GM12872 (cell line): ENCODE data around the gene ATP6V1D.

Experiments
- TF ChIP-seq, protein P1 (sequence below): IDR thresholded peaks from 3 replicates; pipeline ENCODE4 v1.5.1; 2011; ENCODE audit warnings: low read depth, mild to moderate bottlenecking, low read length, moderate library complexity; ENCODE audit not compliant: insufficient read depth

Gene ATP6V1D

DNA sequence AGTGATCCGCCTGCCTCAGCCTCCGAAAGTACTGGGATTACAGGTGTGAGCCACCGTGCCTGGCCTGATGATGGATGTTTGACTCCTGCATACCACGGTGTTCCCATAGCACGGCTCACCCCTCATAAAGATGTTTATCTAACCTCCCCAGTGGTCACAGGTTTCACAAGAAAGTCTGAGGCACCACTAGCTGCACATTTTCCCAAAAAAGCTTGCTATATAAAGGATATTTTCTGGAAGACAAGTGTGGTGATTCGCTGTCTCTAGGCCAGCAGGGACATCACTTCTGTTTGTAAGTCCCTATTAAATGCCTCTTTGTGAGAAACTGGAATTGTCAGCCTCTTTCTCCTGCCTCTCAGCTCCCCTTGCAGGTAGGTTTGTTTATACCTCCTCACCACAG is 34.1 kb upstream of the ATP6V1D start:
- TF ChIP-seq, protein P1, sequence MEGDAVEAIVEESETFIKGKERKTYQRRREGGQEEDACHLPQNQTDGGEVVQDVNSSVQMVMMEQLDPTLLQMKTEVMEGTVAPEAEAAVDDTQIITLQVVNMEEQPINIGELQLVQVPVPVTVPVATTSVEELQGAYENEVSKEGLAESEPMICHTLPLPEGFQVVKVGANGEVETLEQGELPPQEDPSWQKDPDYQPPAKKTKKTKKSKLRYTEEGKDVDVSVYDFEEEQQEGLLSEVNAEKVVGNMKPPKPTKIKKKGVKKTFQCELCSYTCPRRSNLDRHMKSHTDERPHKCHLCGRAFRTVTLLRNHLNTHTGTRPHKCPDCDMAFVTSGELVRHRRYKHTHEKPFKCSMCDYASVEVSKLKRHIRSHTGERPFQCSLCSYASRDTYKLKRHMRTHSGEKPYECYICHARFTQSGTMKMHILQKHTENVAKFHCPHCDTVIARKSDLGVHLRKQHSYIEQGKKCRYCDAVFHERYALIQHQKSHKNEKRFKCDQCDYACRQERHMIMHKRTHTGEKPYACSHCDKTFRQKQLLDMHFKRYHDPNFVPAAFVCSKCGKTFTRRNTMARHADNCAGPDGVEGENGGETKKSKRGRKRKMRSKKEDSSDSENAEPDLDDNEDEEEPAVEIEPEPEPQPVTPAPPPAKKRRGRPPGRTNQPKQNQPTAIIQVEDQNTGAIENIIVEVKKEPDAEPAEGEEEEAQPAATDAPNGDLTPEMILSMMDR: no peak

- TF ChIP-seq, protein P1: no peak
Measured at GRCh38 chr14:67392800-67393199, 33.2 kb upstream of the ATP6V1D start.

GRCh38 chr14:67392123-67392522 is 32.5 kb upstream of the ATP6V1D start:
- TF ChIP-seq, protein P1: no peak

DNA sequence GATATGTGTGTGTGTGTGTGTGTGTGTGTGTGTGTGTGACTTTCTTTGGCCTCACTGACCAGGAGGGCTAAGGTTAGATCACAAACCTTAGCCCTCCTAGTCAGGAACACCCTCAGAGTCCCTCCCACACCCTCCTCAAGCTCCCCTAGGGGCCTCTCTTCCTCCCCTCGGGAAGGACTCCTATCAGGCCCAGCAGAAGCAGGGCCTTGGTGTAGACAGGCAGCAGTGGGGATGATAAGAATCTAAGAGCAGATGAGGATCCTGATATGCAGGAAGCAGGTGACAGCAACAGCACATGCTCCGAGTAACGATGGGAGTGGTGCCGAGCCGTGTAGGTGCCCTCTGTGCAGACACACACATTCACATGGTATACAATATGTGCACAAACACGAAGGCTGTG is 31.7 kb upstream of the ATP6V1D start:
- TF ChIP-seq, protein P1: no peak

DNA sequence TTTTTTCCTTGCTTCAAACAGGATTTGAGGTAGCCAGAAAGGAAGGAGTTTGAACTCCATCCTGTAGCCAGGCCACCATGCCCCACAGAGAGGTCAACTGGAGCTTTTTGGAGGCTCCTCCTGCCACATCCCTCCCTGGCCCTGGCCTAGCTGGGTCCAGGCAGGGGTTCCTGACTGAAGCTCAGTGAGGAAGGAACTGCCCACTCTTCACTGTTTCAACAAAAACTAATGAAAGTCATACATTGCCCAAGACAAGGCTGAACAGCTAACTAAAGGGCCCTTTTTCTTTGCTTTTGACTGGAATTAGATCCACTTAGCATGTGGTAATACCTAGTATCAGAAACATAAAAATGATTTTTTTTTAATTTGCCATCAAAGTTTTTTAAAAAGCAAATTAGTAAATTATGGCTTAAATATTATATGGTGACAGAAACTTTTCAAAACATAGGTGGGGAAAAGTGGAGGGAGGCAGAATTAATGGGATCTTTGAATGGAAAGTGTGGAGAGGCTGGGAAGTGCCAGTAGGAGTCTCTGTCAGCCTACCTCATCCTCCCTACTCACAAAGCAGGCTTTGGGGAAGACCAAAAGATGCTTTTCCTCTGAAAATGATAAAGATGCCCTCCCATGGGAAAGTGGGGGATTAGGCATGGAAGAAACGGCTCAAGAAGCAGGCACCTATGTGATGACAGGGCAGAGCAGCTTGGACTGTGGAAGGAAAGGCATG is 30.4 kb upstream of the ATP6V1D start:
- TF ChIP-seq, protein P1: no peak

DNA sequence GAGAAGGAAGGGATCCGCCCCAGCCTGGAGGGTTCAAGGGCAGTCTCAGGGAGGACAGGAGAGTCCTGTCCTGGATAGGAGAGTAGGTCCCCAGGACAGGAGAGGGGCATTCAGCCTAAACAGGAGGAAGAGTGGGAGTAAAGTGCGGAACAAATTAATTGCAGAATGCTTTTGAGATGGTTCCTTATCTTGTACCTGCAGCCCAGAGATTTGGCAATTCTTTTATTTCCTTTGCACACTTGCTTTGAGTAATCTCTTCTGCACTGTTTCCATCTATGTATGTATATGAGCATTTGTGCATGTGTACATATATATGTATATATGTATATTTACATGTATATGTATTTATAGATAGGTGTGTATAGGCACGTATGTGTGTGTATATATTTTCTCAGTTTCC is 29.7 kb upstream of the ATP6V1D start:
- TF ChIP-seq, protein P1: no peak

GRCh38 chr14:67387195-67387594 is 27.6 kb upstream of the ATP6V1D start:
- TF ChIP-seq, protein P1: no peak
